ENCODE data around the gene MESP2.

- TF ChIP-seq GABPA (IDR thresholded peaks at IDR 0.05; ENCODE audit: low read depth): no peak
- no peak for TF ChIP-seq USF2 (IDR thresholded peaks at IDR 0.05; ENCODE audit: borderline replicate concordance, low read depth, low read length)
- TF ChIP-seq CTCF (IDR thresholded peaks at IDR 0.05): no peak
- no peak for TF ChIP-seq EZH2phosphoT487 (IDR thresholded peaks at IDR 0.05; ENCODE audit: borderline replicate concordance, low read depth)
- TF ChIP-seq SIN3A (IDR thresholded peaks at IDR 0.05; ENCODE audit: borderline replicate concordance, low read depth, low read length): no peak
- TF ChIP-seq RAD21 (IDR thresholded peaks at IDR 0.05; ENCODE audit: low read length): no peak
- no peak for TF ChIP-seq TCF12 (IDR thresholded peaks at IDR 0.05)
- no peak for TF ChIP-seq NRF1 (IDR thresholded peaks at IDR 0.05; ENCODE audit: low read depth, low read length)
- TF ChIP-seq RXRA (IDR thresholded peaks at IDR 0.05; ENCODE audit: borderline replicate concordance, low read depth): no peak
- no peak for TF ChIP-seq EP300 (IDR thresholded peaks at IDR 0.05; ENCODE audit: borderline replicate concordance in 1 of 2, low read depth in 1 of 2, low read length in 1 of 2)
- no peak for TF ChIP-seq FOSL2 (IDR thresholded peaks at IDR 0.05; ENCODE audit: borderline replicate concordance, low read depth)
- no peak for TF ChIP-seq REST (IDR thresholded peaks at IDR 0.05; ENCODE audit: low read depth, low read length)
Observed at GRCh38 chr15:89768071-89768500, 8.0 kb upstream of the MESP2 start.

Measured in SK-N-SH (cell line).